HepG2 (cell line): ENCODE results near the gene PRDM10. TPM values are rescaled to one million over a fixed set of nuclear protein-coding genes. Genes with fewer than 3 reads are reported as not detected.
A peak's percentile ranks its signal among the peaks of the same experiment; 100 is the strongest.

Source experiments
- FOXP1 ChIP-seq, 2 experiments: fragments of 450-650 bp in 1 of 2; IDR thresholded peaks; 2 replicates each; pipeline ENCODE4 v1.6.1; 2017 to 2018; ENCODE audit warnings: antibody characterized with exemption in 1 of 2
- GATAD1 ChIP-seq: IDR thresholded peaks from 2 replicates; pipeline ENCODE4 v1.6.1; 2016; ENCODE audit warnings: missing genetic modification reagents, missing compliant biosample characterization
- HNRNPLL ChIP-seq: fragments of 200-400 bp; formaldehyde crosslinking; IDR thresholded peaks from 2 replicates; pipeline ENCODE4 v1.6.1; 2017; ENCODE audit warnings: mild to moderate bottlenecking, low read depth, low read length; ENCODE audit not compliant: poor library complexity, severe bottlenecking
- IKZF4 ChIP-seq: sonication (generic); formaldehyde crosslinking; IDR thresholded peaks from 2 replicates; pipeline ENCODE4 v1.5.1; 2020; ENCODE audit warnings: borderline replicate concordance, mild to moderate bottlenecking, low read depth, missing genetic modification reagents; ENCODE audit errors: not compliant biosample characterization
- MLLT10 ChIP-seq: sonication (generic); formaldehyde crosslinking; IDR thresholded peaks from 2 replicates; pipeline ENCODE4 v1.4.0; 2020; ENCODE audit warnings: missing genetic modification reagents
- POLR2A ChIP-seq, 2 experiments: IDR thresholded peaks; 2 replicates each; pipeline ENCODE4 v1.6.1; 2011; ENCODE audit warnings: low read depth in 2 of 2, low read length in 2 of 2, mild to moderate bottlenecking in 1 of 2, moderate library complexity in 1 of 2; ENCODE audit not compliant: insufficient read depth in 1 of 2
- POLR2G ChIP-seq: fragments of 200-400 bp; formaldehyde crosslinking; IDR thresholded peaks from 2 replicates; pipeline ENCODE4 v1.6.1; 2018; ENCODE audit warnings: mild to moderate bottlenecking, low read depth, low read length, moderate library complexity
- RFXAP ChIP-seq: sonication (generic); formaldehyde crosslinking; IDR thresholded peaks from 2 replicates; pipeline ENCODE4 v1.4.0; 2020; ENCODE audit warnings: missing genetic modification reagents, borderline replicate concordance
- SOX6 ChIP-seq, 2 experiments: fragments of 450-650 bp in 1 of 2; sonication (generic) in 1 of 2; formaldehyde crosslinking in 1 of 2; IDR thresholded peaks; 2 replicates each; pipeline versions ENCODE4 v1.4.0 to v1.6.1; 2017 to 2020; ENCODE audit warnings: antibody characterized with exemption in 1 of 2, mild to moderate bottlenecking in 1 of 2, missing genetic modification reagents in 1 of 2
- SRY ChIP-seq: sonication (generic); formaldehyde crosslinking; IDR thresholded peaks from 2 replicates; pipeline ENCODE4 v1.8.0; 2022; ENCODE audit warnings: mild to moderate bottlenecking, missing genetic modification reagents
- STAG1 ChIP-seq: sonication (generic); formaldehyde crosslinking; IDR thresholded peaks from 2 replicates; pipeline ENCODE4 v1.4.0; 2020; ENCODE audit warnings: missing genetic modification reagents
- ZNF230 ChIP-seq: sonication (generic); formaldehyde crosslinking; IDR thresholded peaks from 2 replicates; pipeline ENCODE4 v1.4.0; 2020; ENCODE audit warnings: mild to moderate bottlenecking, missing genetic modification reagents
- polyA plus RNA-seq, 8 experiments: library from polyadenylated mRNA; depleted of rRNA in 3 of 8; stranded (reverse) in 7 of 8; unstranded in 1 of 8; fragments of >200 nt; fragmentation: Illumina TruSeq in 4 of 8; extraction: Trizol in 4 of 8; gene quantifications; 2 replicates each; pipeline versions ENCODE4 v1.2.1 to v1.2.3, GENCODE V29; 2011 to 2016; ENCODE audit warnings: low read depth in 4 of 8, missing spikeins in 1 of 8, mixed read lengths in 1 of 8; ENCODE audit not compliant: insufficient read depth in 1 of 8
- total RNA-seq, 5 experiments: library from RNA; depleted of rRNA; stranded (reverse); fragments of >200 nt; fragmentation: Illumina TruSeq; extraction: Trizol; gene quantifications; 2 replicates each; pipeline ENCODE4 v1.2.3, GENCODE V29; 2016; ENCODE audit warnings: low read depth in 1 of 5
- TF ChIP-seq, protein P1 (sequence below): sonication (generic); formaldehyde crosslinking; IDR thresholded peaks from 2 replicates; pipeline ENCODE4 v1.5.0; 2020; ENCODE audit warnings: mild to moderate bottlenecking, missing genetic modification reagents
- TF ChIP-seq, protein P2 (sequence below): sonication (generic); formaldehyde crosslinking; IDR thresholded peaks from 2 replicates; pipeline ENCODE4 v1.8.0; 2022; ENCODE audit warnings: low read depth, missing genetic modification reagents
- TF ChIP-seq, protein P3 (sequence below): sonication (generic); formaldehyde crosslinking; IDR thresholded peaks from 2 replicates; pipeline ENCODE4 v1.4.0; 2020; ENCODE audit warnings: low read depth, missing genetic modification reagents
- TF ChIP-seq, protein P4 (sequence below): sonication (generic); formaldehyde crosslinking; IDR thresholded peaks from 2 replicates; pipeline ENCODE4 v1.8.0; 2022; ENCODE audit warnings: mild to moderate bottlenecking, missing genetic modification reagents
- TF ChIP-seq, protein P5 (sequence below): sonication (generic); formaldehyde crosslinking; conservative IDR thresholded peaks from 2 replicates; pipeline ENCODE4 v1.5.0; 2020; ENCODE audit warnings: missing genetic modification reagents

Gene PRDM10
- total and polyA plus RNA-seq, 2 of the 13 experiments (the other 11 are each of a cell fraction or from before 2014, with no cell fraction given), result 5.7 to 5.8 TPM

DNA sequence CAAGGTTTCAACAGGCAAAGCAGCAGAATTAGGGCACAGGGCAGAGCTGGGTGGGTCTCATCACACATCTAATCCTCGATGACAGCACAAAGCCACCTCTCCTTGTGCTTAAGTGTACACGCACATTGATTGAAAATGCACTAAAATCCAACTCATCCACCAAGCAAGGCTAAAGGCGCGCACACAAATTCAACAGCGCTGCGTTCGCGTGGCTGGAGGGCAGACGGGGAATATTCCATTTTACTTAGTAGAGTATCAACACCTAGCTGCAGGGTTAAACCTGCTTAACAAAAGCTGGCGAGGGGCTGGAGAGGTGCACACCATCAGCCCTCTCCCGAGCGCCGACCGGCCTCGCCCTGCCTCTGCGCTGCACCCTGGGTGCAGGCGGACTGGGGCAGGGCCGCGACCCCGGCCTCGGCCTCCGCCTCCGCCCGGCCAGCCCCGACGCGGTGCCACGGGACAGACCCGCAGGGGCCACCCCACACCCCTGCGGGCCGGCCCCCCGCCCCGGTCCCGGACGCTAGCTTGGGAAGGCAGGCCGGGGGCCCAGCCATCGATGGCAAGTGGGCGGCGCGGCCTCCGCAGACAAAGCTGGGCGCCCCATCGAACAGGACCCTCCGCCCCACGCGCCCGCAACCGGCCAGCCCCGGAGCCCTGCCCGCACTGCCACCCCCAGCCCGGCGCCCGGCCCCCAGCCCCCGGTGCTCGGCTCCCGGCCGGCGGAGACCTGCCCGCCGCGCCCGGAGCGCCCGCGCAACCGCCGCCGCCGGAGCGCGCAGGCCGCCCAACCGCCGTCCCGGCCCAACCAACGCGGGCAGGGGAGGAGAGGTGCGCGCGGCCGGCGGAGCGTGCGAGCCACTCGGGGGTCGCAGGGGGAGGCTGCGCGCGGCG, 929 bp downstream of the PRDM10 start (continued):
- TF ChIP-seq, protein P1, sequence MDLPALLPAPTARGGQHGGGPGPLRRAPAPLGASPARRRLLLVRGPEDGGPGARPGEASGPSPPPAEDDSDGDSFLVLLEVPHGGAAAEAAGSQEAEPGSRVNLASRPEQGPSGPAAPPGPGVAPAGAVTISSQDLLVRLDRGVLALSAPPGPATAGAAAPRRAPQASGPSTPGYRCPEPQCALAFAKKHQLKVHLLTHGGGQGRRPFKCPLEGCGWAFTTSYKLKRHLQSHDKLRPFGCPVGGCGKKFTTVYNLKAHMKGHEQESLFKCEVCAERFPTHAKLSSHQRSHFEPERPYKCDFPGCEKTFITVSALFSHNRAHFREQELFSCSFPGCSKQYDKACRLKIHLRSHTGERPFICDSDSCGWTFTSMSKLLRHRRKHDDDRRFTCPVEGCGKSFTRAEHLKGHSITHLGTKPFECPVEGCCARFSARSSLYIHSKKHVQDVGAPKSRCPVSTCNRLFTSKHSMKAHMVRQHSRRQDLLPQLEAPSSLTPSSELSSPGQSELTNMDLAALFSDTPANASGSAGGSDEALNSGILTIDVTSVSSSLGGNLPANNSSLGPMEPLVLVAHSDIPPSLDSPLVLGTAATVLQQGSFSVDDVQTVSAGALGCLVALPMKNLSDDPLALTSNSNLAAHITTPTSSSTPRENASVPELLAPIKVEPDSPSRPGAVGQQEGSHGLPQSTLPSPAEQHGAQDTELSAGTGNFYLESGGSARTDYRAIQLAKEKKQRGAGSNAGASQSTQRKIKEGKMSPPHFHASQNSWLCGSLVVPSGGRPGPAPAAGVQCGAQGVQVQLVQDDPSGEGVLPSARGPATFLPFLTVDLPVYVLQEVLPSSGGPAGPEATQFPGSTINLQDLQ (CRISPR knock-in tag), result no peak
- TF ChIP-seq POLR2G (0 out of 2 replicates have a peak, but pooled peaks have one; percentile 13), MLLT10 (CRISPR knock-in tag) (no peak), FOXP1 (IDR thresholded peaks at IDR 0.05) (no peak), FOXP1 (CRISPR knock-in tag; IDR thresholded peaks at IDR 0.05) (no peak), ZNF230 (no peak), HNRNPLL (peak; percentile 21), GATAD1 (CRISPR knock-in tag) (0 out of 2 replicates have a peak, but pooled peaks have one; percentile 22), IKZF4 (CRISPR knock-in tag) (peak; percentile 82), SRY (CRISPR knock-in tag) (no peak; the same call in 1 of the 2 replicates), RFXAP (CRISPR knock-in tag) (no peak), POLR2A (IDR thresholded peaks at IDR 0.05; ENCODE audit: insufficient read depth in 1 of 2, low read depth in 2 of 2, low read length in 2 of 2) (peak in 1 of 2 experiments; percentile 72; a peak in 2 of 4 replicates), SOX6 (IDR thresholded peaks at IDR 0.05) (no peak), SOX6 (CRISPR knock-in tag; IDR thresholded peaks at IDR 0.05) (no peak), STAG1 (CRISPR knock-in tag) (no peak)
- TF ChIP-seq, protein P2, sequence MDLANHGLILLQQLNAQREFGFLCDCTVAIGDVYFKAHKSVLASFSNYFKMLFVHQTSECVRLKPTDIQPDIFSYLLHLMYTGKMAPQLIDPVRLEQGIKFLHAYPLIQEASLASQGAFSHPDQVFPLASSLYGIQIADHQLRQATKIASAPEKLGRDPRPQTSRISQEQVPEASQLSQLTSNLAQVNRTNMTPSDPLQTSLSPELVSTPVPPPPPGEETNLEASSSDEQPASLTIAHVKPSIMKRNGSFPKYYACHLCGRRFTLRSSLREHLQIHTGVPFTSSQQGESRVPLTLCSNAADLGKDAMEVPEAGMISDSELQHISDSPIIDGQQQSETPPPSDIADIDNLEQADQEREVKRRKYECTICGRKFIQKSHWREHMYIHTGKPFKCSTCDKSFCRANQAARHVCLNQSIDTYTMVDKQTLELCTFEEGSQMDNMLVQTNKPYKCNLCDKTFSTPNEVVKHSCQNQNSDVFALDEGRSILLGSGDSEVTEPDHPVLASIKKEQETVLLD, result peak; percentile 71
- TF ChIP-seq, protein P3, sequence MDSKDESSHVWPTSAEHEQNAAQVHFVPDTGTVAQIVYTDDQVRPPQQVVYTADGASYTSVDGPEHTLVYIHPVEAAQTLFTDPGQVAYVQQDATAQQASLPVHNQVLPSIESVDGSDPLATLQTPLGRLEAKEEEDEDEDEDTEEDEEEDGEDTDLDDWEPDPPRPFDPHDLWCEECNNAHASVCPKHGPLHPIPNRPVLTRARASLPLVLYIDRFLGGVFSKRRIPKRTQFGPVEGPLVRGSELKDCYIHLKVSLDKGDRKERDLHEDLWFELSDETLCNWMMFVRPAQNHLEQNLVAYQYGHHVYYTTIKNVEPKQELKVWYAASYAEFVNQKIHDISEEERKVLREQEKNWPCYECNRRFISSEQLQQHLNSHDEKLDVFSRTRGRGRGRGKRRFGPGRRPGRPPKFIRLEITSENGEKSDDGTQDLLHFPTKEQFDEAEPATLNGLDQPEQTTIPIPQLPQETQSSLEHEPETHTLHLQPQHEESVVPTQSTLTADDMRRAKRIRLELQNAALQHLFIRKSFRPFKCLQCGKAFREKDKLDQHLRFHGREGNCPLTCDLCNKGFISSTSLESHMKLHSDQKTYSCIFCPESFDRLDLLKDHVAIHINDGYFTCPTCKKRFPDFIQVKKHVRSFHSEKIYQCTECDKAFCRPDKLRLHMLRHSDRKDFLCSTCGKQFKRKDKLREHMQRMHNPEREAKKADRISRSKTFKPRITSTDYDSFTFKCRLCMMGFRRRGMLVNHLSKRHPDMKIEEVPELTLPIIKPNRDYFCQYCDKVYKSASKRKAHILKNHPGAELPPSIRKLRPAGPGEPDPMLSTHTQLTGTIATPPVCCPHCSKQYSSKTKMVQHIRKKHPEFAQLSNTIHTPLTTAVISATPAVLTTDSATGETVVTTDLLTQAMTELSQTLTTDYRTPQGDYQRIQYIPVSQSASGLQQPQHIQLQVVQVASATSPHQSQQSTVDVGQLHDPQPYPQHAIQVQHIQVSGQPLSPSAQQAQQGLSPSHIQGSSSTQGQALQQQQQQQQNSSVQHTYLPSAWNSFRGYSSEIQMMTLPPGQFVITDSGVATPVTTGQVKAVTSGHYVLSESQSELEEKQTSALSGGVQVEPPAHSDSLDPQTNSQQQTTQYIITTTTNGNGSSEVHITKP (CRISPR knock-in tag), result peak; percentile 89
- TF ChIP-seq, protein P4, sequence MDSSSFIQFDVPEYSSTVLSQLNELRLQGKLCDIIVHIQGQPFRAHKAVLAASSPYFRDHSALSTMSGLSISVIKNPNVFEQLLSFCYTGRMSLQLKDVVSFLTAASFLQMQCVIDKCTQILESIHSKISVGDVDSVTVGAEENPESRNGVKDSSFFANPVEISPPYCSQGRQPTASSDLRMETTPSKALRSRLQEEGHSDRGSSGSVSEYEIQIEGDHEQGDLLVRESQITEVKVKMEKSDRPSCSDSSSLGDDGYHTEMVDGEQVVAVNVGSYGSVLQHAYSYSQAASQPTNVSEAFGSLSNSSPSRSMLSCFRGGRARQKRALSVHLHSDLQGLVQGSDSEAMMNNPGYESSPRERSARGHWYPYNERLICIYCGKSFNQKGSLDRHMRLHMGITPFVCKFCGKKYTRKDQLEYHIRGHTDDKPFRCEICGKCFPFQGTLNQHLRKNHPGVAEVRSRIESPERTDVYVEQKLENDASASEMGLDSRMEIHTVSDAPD (CRISPR knock-in tag), result no peak
- TF ChIP-seq, protein P5, sequence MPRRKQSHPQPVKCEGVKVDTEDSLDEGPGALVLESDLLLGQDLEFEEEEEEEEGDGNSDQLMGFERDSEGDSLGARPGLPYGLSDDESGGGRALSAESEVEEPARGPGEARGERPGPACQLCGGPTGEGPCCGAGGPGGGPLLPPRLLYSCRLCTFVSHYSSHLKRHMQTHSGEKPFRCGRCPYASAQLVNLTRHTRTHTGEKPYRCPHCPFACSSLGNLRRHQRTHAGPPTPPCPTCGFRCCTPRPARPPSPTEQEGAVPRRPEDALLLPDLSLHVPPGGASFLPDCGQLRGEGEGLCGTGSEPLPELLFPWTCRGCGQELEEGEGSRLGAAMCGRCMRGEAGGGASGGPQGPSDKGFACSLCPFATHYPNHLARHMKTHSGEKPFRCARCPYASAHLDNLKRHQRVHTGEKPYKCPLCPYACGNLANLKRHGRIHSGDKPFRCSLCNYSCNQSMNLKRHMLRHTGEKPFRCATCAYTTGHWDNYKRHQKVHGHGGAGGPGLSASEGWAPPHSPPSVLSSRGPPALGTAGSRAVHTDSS (CRISPR knock-in tag), result no peak
